Stomach (tissue), 9 donors: ENCODE results near the gene HSDL2. TPM values are rescaled to one million over a fixed set of nuclear protein-coding genes. Genes with fewer than 3 reads are reported as not detected.
"Not testable (repeated sequence)": the region's sequence is repeated elsewhere in the genome, so short reads cannot be mapped to it uniquely, and the experiment has no call there.

Experiments used
- DNase-seq, 2 donors: peaks; one replicate each; pipeline versions ENCODE4 v3.0.0 to v3.0.0-alpha.2; 2013 to 2019
- H3K27ac ChIP-seq, 5 donors: fragments of 200-600 bp in 4 of 5; sonication (generic) in 4 of 5; one replicate each; pipeline ENCODE4 v1.5.1; 2013 to 2019; ENCODE audit warnings: mild to moderate bottlenecking in 1 of 5, moderate library complexity in 1 of 5
- H3K27me3 ChIP-seq, 3 donors: fragments of 200-600 bp; sonication (generic); one replicate each; pipeline ENCODE4 v1.5.1; 2017 to 2019; ENCODE audit warnings: mixed run types in 1 of 3
- H3K36me3 ChIP-seq, 4 donors: fragments of 200-600 bp; sonication (generic); 1 replicate in 3 of 4; 2 replicates in 1 of 4; pipeline ENCODE4 v1.5.1; 2016 to 2019
- H3K4me1 ChIP-seq, 4 donors: fragments of 200-600 bp; sonication (generic); one replicate each; pipeline ENCODE4 v1.5.1; 2016 to 2019
- H3K4me3 ChIP-seq, 4 donors: fragments of 200-600 bp; sonication (generic) in 3 of 4; one replicate each; pipeline ENCODE4 v1.5.1; 2016 to 2019; ENCODE audit warnings: mild to moderate bottlenecking in 1 of 4
- H3K9me3 ChIP-seq, 4 donors: fragments of 200-600 bp; sonication (generic); one replicate each; pipeline ENCODE4 v1.5.1; 2016 to 2019
- CTCF ChIP-seq, 7 experiments: fragments of 450-650 bp in 4 of 7; fragments of 200-600 bp in 3 of 7; sonication (generic) in 3 of 7; IDR thresholded peaks; one replicate each; pipeline ENCODE4 v1.5.1; 2016 to 2019; ENCODE audit warnings: antibody characterized with exemption in 7 of 7, control low read depth in 2 of 7, mild to moderate bottlenecking in 1 of 7
- EP300 ChIP-seq: sonication (generic); formaldehyde crosslinking; IDR thresholded peaks from one replicate; pipeline ENCODE4 v1.6.1; 2017; ENCODE audit warnings: antibody characterized with exemption
- POLR2A ChIP-seq, 4 donors: fragments of 450-650 bp; IDR thresholded peaks; one replicate each; pipeline ENCODE4 v1.6.1; 2016; ENCODE audit warnings: antibody characterized with exemption in 4 of 4, control low read depth in 2 of 4, mild to moderate bottlenecking in 1 of 4, moderate library complexity in 1 of 4
- POLR2AphosphoS5 ChIP-seq, 3 donors: sonication (generic); formaldehyde crosslinking; IDR thresholded peaks; one replicate each; pipeline ENCODE4 v1.6.1; 2016; ENCODE audit warnings: antibody characterized with exemption in 3 of 3
- WGBS, 5 donors: extraction: QIAGEN DNeasy Blood & Tissue Kit in 3 of 5; methylation state at CpG; one replicate each; pipeline versions ENCODE4 v1.1.5 to v1.1.7; 2013 to 2018; 5-methylcytosine and 5-hydroxymethylcytosine counted together
- intact Hi-C: fragments of 100-400 bp; cut with DNase I; formaldehyde crosslinking; loops from one replicate; pipeline ENCODE4 v1.15.1; 2023; ENCODE audit warnings: low total_unique reads
- polyA plus RNA-seq, 3 donors: library from polyadenylated mRNA; stranded (reverse); fragments of 200-250 nt; gene quantifications; one replicate each; pipeline ENCODE4 v1.2.3, GENCODE V29; 2013
- total RNA-seq, 5 donors: library from RNA; depleted of rRNA; stranded (reverse); fragments of >200 nt; gene quantifications; one replicate each; pipeline versions ENCODE4 v1.1.0 to v1.2.3, GENCODE V29; 2014 to 2016
- donor health status: healthy with polysubstance abuse.
- donor health status: Bipolar disorder and iron deficiency.
- donor health status: healthy.

HSDL2 gene
- total and polyA plus RNA-seq, 8 donors = 18.3 to 56.9 (median 24.8) TPM

- Histone ChIP-seq H3K27ac (no peak overlapping the region), H3K4me3 (no peak overlapping the region), H3K27me3 (no peaks in the 10 kb centered on the region), H3K4me1 (peaks cover 0 to 4% (median 0%) of the 10 kb centered on the region in 4 donors), H3K9me3 (peaks cover 0 to 22% (median 7%) of the 10 kb centered on the region in 4 donors), H3K36me3 (no peaks in the 10 kb centered on the region)
- no peak for TF ChIP-seq POLR2A (IDR thresholded peaks at IDR 0.05)
- no peak for DNase-seq
- WGBS, 5 donors = 65 to 91% (median 80%) methylated on average over 3 of the region's 3 CpGs
- intact Hi-C loops = loop anchor here (10.0 kb wide), 1 partner anchor 270 kb away; no protein-coding TSS in a partner anchor
Observed at GRCh38 chr9:112364761-112365160, 15.1 kb upstream of the HSDL2 start.

GRCh38 chr9:112365257-112365656, 14.7 kb upstream of the HSDL2 start:
- 97 to 99% (median 98%) methylated on average over 3 of the region's 3 CpGs for WGBS, 5 donors
- not testable (repeated sequence) for H3K4me1 ChIP-seq, H3K27me3 ChIP-seq, H3K27ac ChIP-seq, H3K36me3 ChIP-seq, DNase-seq, H3K4me3 ChIP-seq
- peaks cover 0 to 22% (median 7%) of the 10 kb centered on the region in 4 donors for H3K9me3 ChIP-seq
- intact Hi-C loops = loop anchor here (10.0 kb wide), 1 partner anchor 270 kb away; no protein-coding TSS in a partner anchor

GRCh38 chr9:112366591-112366990, 13.3 kb upstream of the HSDL2 start:
- TF ChIP-seq POLR2AphosphoS5 (IDR thresholded peaks at IDR 0.05) (no peak), POLR2A (IDR thresholded peaks at IDR 0.05) (no peak), CTCF (IDR thresholded peaks at IDR 0.05) (no peak), EP300 (no peak)
- intact Hi-C loops = loop anchor here (10.0 kb wide), 1 partner anchor 272 kb away; no protein-coding TSS in a partner anchor
- peaks cover 0 to 22% (median 7%) of the 10 kb centered on the region in 4 donors for H3K9me3 ChIP-seq
- no peak overlapping the region for H3K4me3 ChIP-seq
- no peak overlapping the region for H3K27ac ChIP-seq
- H3K36me3 ChIP-seq = no peaks in the 10 kb centered on the region
- no peak for DNase-seq
- H3K4me1 ChIP-seq = peaks cover 0 to 3% (median 0%) of the 10 kb centered on the region in 4 donors
- H3K27me3 ChIP-seq = no peaks in the 10 kb centered on the region
- 81 to 94% (median 88%) methylated on average over 2 to 3 of the region's 3 CpGs for WGBS, 5 donors

- Histone ChIP-seq H3K36me3 (no peaks in the 10 kb centered on the region), H3K9me3 (peaks cover 0 to 22% (median 7%) of the 10 kb centered on the region in 4 donors), H3K27me3 (no peaks in the 10 kb centered on the region), H3K4me1 (no peaks in the 10 kb centered on the region), H3K4me3 (no peak overlapping the region), H3K27ac (no peak overlapping the region)
- no peak for DNase-seq
- intact Hi-C loops = loop anchor here (10.0 kb wide), 1 partner anchor 273 kb away; no protein-coding TSS in a partner anchor
- TF ChIP-seq CTCF (IDR thresholded peaks at IDR 0.05) (no peak), POLR2A (IDR thresholded peaks at IDR 0.05) (no peak), EP300 (no peak), POLR2AphosphoS5 (IDR thresholded peaks at IDR 0.05) (no peak)
Observed at GRCh38 chr9:112367465-112367864, 12.4 kb upstream of the HSDL2 start.

GRCh38 chr9:112369817-112370216, 10.1 kb upstream of the HSDL2 start:
- WGBS, 5 donors = 86 to 100% (median 91%) methylated on average over 1 of the region's 1 CpG
- Histone ChIP-seq H3K9me3 (peaks cover 0 to 22% (median 7%) of the 10 kb centered on the region in 4 donors), H3K27ac (no peak overlapping the region), H3K36me3 (no peaks in the 10 kb centered on the region), H3K27me3 (no peaks in the 10 kb centered on the region), H3K4me1 (no peaks in the 10 kb centered on the region), H3K4me3 (no peak overlapping the region)
- no peak for TF ChIP-seq POLR2AphosphoS5 (IDR thresholded peaks at IDR 0.05)
- no peak for TF ChIP-seq EP300
- TF ChIP-seq POLR2A (IDR thresholded peaks at IDR 0.05) = no peak
- TF ChIP-seq CTCF (IDR thresholded peaks at IDR 0.05) = no peak
- intact Hi-C loops = loop anchor here (10.0 kb wide), 1 partner anchor 275 kb away; no protein-coding TSS in a partner anchor
- DNase-seq = no peak
